Hepatocyte (in vitro differentiated cells): ENCODE results near the gene XRCC4.

Experiments used
- CTCF ChIP-seq: fragments of 200-600 bp; sonication (generic); IDR thresholded peaks from 2 replicates; pipeline ENCODE4 v1.5.1; 2016; ENCODE audit warnings: antibody characterized with exemption, mild to moderate bottlenecking; ENCODE audit not compliant: poor library complexity
- EZH2 ChIP-seq: fragments of 200-600 bp; sonication (generic); IDR thresholded peaks from 2 replicates; pipeline ENCODE4 v1.6.1; 2016; ENCODE audit warnings: antibody characterized with exemption, mild to moderate bottlenecking, borderline replicate concordance
- EZH2phosphoT487 ChIP-seq: fragments of 200-600 bp; sonication (generic); IDR thresholded peaks from one replicate; pipeline ENCODE4 v1.6.1; 2018; ENCODE audit warnings: antibody characterized with exemption, mild to moderate bottlenecking, low read depth, moderate library complexity; ENCODE audit not compliant: unreplicated experiment, severe bottlenecking

GRCh38 chr5:83172655-83173054 is 95.3 kb downstream of the XRCC4 start:
- TF ChIP-seq CTCF (no peak), EZH2 (no peak), EZH2phosphoT487 (no peak)
